ENCODE measurements around the gene RRP1B.

DNA sequence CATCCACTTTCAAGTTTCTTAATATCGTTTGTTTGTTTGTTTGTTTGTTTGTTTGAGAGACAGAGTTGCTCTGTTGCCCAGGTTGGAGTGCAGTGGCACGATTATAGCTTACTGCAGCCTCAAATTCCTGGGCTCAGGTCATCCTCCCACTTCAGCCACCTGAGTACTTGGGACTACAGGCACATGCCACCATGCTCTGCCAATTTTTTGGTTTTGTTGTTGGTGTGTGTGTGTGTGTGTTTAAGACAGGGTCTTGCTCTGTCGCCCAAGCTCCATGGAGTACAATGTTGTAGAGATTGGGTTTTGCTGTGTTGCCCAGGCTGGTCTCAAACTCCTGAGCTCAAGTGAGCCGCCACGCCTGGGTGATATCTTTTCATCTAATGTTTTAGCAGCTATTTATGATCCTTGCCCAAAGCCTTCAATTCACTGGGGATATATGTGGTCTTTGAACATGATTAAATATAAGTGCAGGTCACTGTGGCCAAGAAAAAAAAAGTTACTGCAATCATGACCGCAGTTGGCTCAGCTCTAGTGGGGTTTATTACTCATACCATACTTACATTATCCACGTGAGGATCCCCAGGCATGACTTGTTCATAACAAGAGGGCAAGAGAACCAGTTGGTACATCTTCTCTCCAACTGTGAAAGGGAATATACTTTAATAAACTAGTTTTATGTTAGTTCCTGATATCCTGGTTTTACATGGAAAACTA is 8.0 kb downstream of the RRP1B start:
- no peak for TF ChIP-seq ESRRA (IDR thresholded peaks at IDR 0.05; ENCODE audit: borderline replicate concordance, low read depth)
- no peak for TF ChIP-seq SMARCE1 (IDR thresholded peaks at IDR 0.05)
- no peak for TF ChIP-seq LARP7 (IDR thresholded peaks at IDR 0.05)
- TF ChIP-seq CCAR2 (IDR thresholded peaks at IDR 0.05; ENCODE audit: low read depth, low read length), result no peak
- TF ChIP-seq HDAC6 (IDR thresholded peaks at IDR 0.05; ENCODE audit: low read depth, low read length), result no peak

Measured in K562 (cell line).